Fibroblast of peridontal ligament (primary cell): Measurements from ENCODE around the gene FRMPD4.
"Not testable (repeated sequence)": the region's sequence is repeated elsewhere in the genome, so short reads cannot be mapped to it uniquely, and the experiment has no call there.

Source experiments
- DNase-seq: peaks from one replicate; pipeline ENCODE4 v3.0.0-alpha.2; 2010; ENCODE audit errors: extremely low read depth

Gene FRMPD4

GRCh38 chrX:12138361-12139313 is at the start of gene FRMPD4:
Gene FRMPD4, plus strand, starts transcription at chrX:12138473. Its CDS starts 499 bp downstream, at chrX:12138972.
- DNase-seq, result no peak

- DNase-seq, result no peak
Observed at GRCh38 chrX:12089740-12090139, 48.5 kb upstream of the FRMPD4 start.

- DNase-seq, result no peak
Observed at GRCh38 chrX:12113321-12113720, 25.0 kb upstream of the FRMPD4 start.

GRCh38 chrX:12115377-12115776 is 22.9 kb upstream of the FRMPD4 start:
- DNase-seq, result no peak

- DNase-seq, result no peak
Observed at GRCh38 chrX:12118134-12118533, 20.1 kb upstream of the FRMPD4 start.

GRCh38 chrX:12128017-12128416 is 10.3 kb upstream of the FRMPD4 start:
- no peak for DNase-seq

- peak; percentile 3 for DNase-seq
Observed at GRCh38 chrX:12137951-12138360, 317 bp upstream of the FRMPD4 start.

- DNase-seq, result no peak
Observed at GRCh38 chrX:12139934-12140611, 1.8 kb downstream of the FRMPD4 start.

- DNase-seq, result no peak
Observed at GRCh38 chrX:12141511-12141910, 3.2 kb downstream of the FRMPD4 start.

GRCh38 chrX:12142661-12143060 is 4.4 kb downstream of the FRMPD4 start:
- no peak for DNase-seq

- no peak for DNase-seq
Observed at GRCh38 chrX:12145402-12145801, 7.1 kb downstream of the FRMPD4 start.

GRCh38 chrX:12149670-12150407 is 11.6 kb downstream of the FRMPD4 start:
- no peak for DNase-seq

- DNase-seq, result no peak
Observed at GRCh38 chrX:12153317-12153716, 15.0 kb downstream of the FRMPD4 start.

GRCh38 chrX:12153741-12154140 is 15.5 kb downstream of the FRMPD4 start:
- DNase-seq, result no peak

GRCh38 chrX:12159799-12160198 is 21.5 kb downstream of the FRMPD4 start:
- DNase-seq, result no peak

- peak; percentile 18 for DNase-seq
Observed at GRCh38 chrX:12162420-12162819, 24.1 kb downstream of the FRMPD4 start.

- DNase-seq, result not testable (repeated sequence)
Observed at GRCh38 chrX:12164180-12164579, 25.9 kb downstream of the FRMPD4 start.

GRCh38 chrX:12170755-12171154 is 32.5 kb downstream of the FRMPD4 start:
- no peak for DNase-seq

GRCh38 chrX:12174358-12174757 is 36.1 kb downstream of the FRMPD4 start:
- DNase-seq, result peak; percentile 19

- DNase-seq, result no peak
Observed at GRCh38 chrX:12197030-12197429, 58.8 kb downstream of the FRMPD4 start.

GRCh38 chrX:12206413-12206812 is 68.1 kb downstream of the FRMPD4 start:
- no peak for DNase-seq

- peak; percentile 67 for DNase-seq
Observed at GRCh38 chrX:12210196-12210815, 72.0 kb downstream of the FRMPD4 start.
